Endometrium (tissue), 2 donors: Measurements from ENCODE around the gene MTHFS.
"Not testable (repeated sequence)": the region's sequence is repeated elsewhere in the genome, so short reads cannot be mapped to it uniquely, and the experiment has no call there.

ENCODE experiments used
- FAIRE-seq: peaks from 2 replicates; lab custom pipeline; 2012; peaks lifted over from hg19 to GRCh38; lab: Jason Lieb, UNC
- donor health status: control.
- donor health status: control.

Gene MTHFS

GRCh38 chr15:79896634-79897379 is at the start of gene MTHFS:
MTHFS (minus strand) TSS chr15:79897014; CDS start chr15:79896988, 26 bp downstream.
- no peak for FAIRE-seq

- no peak for FAIRE-seq
Observed at GRCh38 chr15:79944622-79945021, 47.8 kb upstream of the MTHFS start.

GRCh38 chr15:79943820-79944219 is 47.0 kb upstream of the MTHFS start:
- FAIRE-seq, result no peak

DNA sequence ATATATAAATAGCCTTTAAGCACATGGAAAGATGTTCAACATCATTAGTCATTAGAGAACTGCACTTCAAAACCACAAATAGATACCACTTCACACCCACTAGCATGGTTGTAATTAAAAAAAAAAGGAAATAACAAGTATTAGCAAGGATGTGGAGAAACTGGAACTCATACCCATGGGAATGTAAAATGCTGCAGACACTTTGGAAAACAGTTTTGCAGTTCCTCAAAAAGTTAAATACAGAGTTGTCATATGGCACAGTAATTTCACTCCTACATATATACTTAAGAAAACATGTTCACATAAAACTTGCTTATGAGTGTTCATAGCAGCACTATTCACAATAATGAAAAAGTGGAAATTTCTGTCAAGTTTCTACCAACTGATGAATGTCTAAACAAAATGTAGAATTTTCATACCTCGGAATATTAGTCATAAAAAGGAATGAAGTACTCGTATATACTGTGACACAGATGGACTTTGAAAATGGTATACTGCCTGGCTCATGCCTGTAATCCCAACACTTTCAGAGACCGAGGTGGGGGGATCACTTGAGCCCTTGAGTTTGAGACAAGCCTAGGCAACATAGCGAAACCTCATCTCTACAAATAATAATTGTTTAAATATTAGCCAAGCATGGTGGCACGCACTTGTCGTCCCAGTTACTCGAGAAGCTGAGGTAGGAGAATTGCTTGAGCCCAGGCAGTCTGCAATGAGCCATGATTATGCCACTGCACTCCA is 46.1 kb upstream of the MTHFS start:
- no peak for FAIRE-seq

- FAIRE-seq, result no peak
Observed at GRCh38 chr15:79939399-79939798, 42.6 kb upstream of the MTHFS start.

- FAIRE-seq, result no peak
Observed at GRCh38 chr15:79938143-79938542, 41.3 kb upstream of the MTHFS start.

- FAIRE-seq, result not testable (repeated sequence)
Observed at GRCh38 chr15:79935556-79936201, 38.9 kb upstream of the MTHFS start.

GRCh38 chr15:79933231-79933630 is 36.4 kb upstream of the MTHFS start:
- FAIRE-seq, result no peak

- no peak for FAIRE-seq
Observed at GRCh38 chr15:79932447-79932846, 35.6 kb upstream of the MTHFS start.

- no peak for FAIRE-seq
Observed at GRCh38 chr15:79930516-79930915, 33.7 kb upstream of the MTHFS start.

- FAIRE-seq, result no peak
Observed at GRCh38 chr15:79929412-79929811, 32.6 kb upstream of the MTHFS start.

DNA sequence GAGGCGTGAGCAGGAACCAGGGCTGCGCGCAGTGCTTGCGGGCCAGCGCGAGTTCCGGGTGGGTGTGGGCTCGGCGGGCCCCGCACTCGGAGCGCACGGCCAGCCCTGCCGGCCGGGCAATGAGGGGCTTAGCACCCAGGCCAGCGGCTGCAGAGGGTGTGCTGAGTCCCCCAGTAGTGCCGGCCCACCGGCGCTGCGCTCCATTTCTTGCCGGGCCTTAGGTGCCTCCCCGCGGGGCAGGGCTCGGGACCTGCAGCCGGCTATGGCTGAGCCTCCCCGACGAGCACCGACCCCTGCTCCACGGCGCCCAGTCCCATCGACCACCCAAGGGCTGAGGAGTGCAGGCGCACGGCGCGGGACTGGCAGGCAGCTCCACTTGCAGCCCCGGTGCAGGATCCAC is 29.3 kb upstream of the MTHFS start:
- not testable (repeated sequence) for FAIRE-seq

DNA sequence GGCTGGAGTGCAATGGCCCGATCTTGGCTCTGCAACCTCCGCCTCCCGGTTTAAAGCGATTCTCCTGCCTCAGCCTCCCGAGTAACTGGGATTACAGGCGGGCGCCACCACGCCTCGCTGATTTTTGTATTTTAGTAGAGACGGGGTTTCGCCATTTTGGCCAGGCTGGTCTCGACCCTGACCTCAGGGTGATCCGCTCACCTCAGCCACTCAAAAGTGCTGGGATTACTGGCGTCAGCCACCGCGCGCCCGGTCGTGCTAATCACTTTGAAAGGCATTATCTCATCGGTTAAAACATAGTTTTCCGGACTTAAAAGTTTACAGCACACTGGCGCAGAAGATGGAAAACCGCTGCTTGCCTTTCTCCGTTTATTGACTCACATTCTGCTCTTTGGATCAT is 27.6 kb upstream of the MTHFS start:
- FAIRE-seq, result no peak

GRCh38 chr15:79923515-79924169 is 26.8 kb upstream of the MTHFS start:
- peak; percentile 77 for FAIRE-seq

GRCh38 chr15:79923079-79923514 is 26.3 kb upstream of the MTHFS start:
- FAIRE-seq, result no peak

GRCh38 chr15:79922512-79923078 is 25.8 kb upstream of the MTHFS start:
- no peak for FAIRE-seq

GRCh38 chr15:79919749-79920511 is 23.1 kb upstream of the MTHFS start:
- no peak for FAIRE-seq

- no peak for FAIRE-seq
Observed at GRCh38 chr15:79919090-79919748, 22.4 kb upstream of the MTHFS start.

DNA sequence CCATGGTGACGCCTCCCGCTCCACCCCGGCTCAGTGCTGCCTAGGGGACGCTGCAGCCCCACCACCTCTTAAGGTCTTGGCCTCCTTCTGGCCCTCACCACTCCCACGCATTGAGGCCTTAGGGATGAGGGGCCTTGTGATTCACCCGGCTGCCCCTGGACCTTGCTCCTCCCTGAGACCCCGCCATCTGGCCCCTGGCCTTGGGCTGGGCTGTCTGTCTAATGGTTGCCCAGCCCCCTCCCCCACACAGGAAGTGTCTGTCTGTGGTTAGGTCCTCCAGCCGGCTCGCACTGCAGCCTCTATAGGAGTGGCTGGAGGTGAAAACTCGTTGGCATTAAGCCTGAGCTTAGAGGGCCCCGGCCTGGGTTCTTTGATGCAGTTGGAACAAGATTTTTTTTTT is 21.5 kb upstream of the MTHFS start:
- FAIRE-seq, result no peak

DNA sequence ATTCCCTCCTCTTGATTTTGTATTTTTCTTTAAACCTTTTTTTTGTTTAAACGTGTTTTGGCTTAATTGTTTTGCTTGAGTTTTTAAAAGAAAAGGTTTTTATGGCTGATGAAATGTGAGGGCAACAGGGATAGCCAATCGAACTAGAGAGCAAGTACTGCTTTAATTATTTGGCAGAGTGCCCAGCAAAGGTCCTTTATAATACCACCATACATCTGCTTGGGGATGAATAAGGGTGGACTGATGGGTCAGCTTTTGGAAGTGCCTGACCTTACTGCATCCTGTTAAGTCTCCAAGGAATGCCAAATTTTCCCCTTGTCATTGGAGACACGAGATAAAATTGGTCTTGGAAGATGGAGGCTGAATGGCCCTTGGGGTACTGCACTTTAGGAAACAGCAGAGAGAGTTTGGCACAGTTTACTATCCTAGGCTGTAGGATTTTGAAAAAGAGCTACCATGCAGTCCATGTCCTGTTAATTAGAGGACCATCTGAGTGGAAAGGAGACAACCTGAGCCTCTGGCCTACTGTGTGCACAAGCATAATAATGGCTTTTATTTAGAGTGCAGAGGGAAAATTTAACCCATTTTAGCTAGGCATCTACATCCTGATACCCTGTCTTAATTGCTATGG is 19.8 kb upstream of the MTHFS start:
- no peak for FAIRE-seq
